Panc1 (cell line): ENCODE data around the gene CDKL4.

Source experiments
- CTCF ChIP-seq: fragments of 450-650 bp; IDR thresholded peaks from 2 replicates; pipeline ENCODE4 v1.5.1; 2017; ENCODE audit warnings: mild to moderate bottlenecking
- POLR2AphosphoS5 ChIP-seq: IDR thresholded peaks from 2 replicates; pipeline ENCODE4 v1.6.1; 2012; ENCODE audit warnings: mild to moderate bottlenecking, low read depth, low read length, moderate library complexity
- REST ChIP-seq, 2 experiments: IDR thresholded peaks; 2 replicates each; pipeline ENCODE4 v1.6.1; 2011 to 2012; ENCODE audit warnings: low read depth in 2 of 2, control low read depth in 1 of 2, low read length in 1 of 2, mild to moderate bottlenecking in 1 of 2, moderate library complexity in 1 of 2; ENCODE audit not compliant: insufficient read depth in 1 of 2
- SIN3A ChIP-seq: IDR thresholded peaks from 2 replicates; pipeline ENCODE4 v1.6.1; 2012; ENCODE audit warnings: low read depth, mild to moderate bottlenecking, low read length, moderate library complexity, borderline replicate concordance; ENCODE audit not compliant: insufficient read depth
- TCF7L2 ChIP-seq: IDR thresholded peaks from 2 replicates; pipeline ENCODE4 v1.6.1; 2011; ENCODE audit warnings: mild to moderate bottlenecking, low read depth, low read length, inconsistent platforms

GRCh38 chr2:39202639-39203369 is 41.0 kb downstream of the CDKL4 start:
- no peak for TF ChIP-seq CTCF
- TF ChIP-seq REST (IDR thresholded peaks at IDR 0.05; ENCODE audit: insufficient read depth in 1 of 2, low read depth in 2 of 2, low read length in 1 of 2), result no peak
- no peak for TF ChIP-seq POLR2AphosphoS5
- no peak for TF ChIP-seq SIN3A
- no peak for TF ChIP-seq TCF7L2
